IPS-20b (cell line): ENCODE measurements around the gene ZNF764.
"Not testable (repeated sequence)": the region's sequence is repeated elsewhere in the genome, so short reads cannot be mapped to it uniquely, and the experiment has no call there.

Source experiments
- H3K27ac ChIP-seq: one replicate; pipeline ENCODE4 v1.5.1; 2013; ENCODE audit warnings: low read length
- H3K27me3 ChIP-seq: 2 replicates; pipeline ENCODE4 v1.6.1; 2013; ENCODE audit warnings: mild to moderate bottlenecking, low read length, inconsistent platforms; ENCODE audit not compliant: insufficient read depth
- H3K36me3 ChIP-seq: 2 replicates; pipeline ENCODE4 v1.6.1; 2013; ENCODE audit warnings: low read depth, mild to moderate bottlenecking, inconsistent platforms, low read length, moderate library complexity; ENCODE audit not compliant: insufficient read depth
- H3K4me1 ChIP-seq: 2 replicates; pipeline ENCODE4 v1.6.1; 2013; ENCODE audit warnings: mild to moderate bottlenecking, control low read depth, inconsistent platforms, low read length, moderate library complexity; ENCODE audit not compliant: insufficient read depth
- H3K4me3 ChIP-seq: 2 replicates; pipeline ENCODE4 v1.5.1; 2013; ENCODE audit warnings: mild to moderate bottlenecking, low read length, inconsistent platforms
- H3K9ac ChIP-seq: 2 replicates; pipeline ENCODE4 v1.6.1; 2013; ENCODE audit warnings: low read depth, mild to moderate bottlenecking, inconsistent platforms, low read length, moderate library complexity
- H3K9me3 ChIP-seq: 2 replicates; pipeline ENCODE4 v1.6.1; 2013; ENCODE audit warnings: mild to moderate bottlenecking, low read depth, low read length, inconsistent platforms; ENCODE audit not compliant: insufficient read depth

The ZNF764 gene

DNA sequence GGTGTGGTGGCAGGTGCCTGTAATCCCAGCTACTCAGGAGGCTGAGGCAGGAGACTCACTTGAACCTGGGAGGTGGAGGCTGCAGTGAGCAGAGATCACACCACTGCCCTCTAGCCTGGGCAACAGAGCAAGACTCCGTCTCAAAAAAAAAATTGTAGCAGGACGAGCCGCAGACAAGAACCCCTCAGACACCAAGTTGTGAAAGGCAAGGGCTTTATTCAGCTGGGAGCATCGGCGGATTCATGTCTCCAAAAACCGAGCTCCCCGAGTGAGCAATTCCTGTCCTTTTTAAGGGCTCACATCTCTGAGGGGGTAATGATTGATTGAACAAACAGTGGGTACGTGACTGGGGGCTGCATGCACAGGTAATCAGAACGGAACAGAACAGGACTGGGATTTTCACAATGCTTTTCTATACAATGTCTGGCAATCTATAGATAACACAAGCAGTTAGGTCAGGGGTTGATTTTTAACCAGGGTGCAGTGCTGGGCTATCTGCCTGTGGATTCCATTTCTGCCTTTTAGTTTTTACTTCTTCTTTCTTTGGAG, 17.2 kb downstream of the ZNF764 start:
- not testable (repeated sequence) for H3K4me3 ChIP-seq, H3K27me3 ChIP-seq, H3K9me3 ChIP-seq, H3K27ac ChIP-seq, H3K36me3 ChIP-seq
- peak overlapping the region; percentile 66; the same call in 1 of the 2 replicates for H3K9ac ChIP-seq
- H3K4me1 ChIP-seq, result peaks cover 40% of the 10 kb centered on the region

DNA sequence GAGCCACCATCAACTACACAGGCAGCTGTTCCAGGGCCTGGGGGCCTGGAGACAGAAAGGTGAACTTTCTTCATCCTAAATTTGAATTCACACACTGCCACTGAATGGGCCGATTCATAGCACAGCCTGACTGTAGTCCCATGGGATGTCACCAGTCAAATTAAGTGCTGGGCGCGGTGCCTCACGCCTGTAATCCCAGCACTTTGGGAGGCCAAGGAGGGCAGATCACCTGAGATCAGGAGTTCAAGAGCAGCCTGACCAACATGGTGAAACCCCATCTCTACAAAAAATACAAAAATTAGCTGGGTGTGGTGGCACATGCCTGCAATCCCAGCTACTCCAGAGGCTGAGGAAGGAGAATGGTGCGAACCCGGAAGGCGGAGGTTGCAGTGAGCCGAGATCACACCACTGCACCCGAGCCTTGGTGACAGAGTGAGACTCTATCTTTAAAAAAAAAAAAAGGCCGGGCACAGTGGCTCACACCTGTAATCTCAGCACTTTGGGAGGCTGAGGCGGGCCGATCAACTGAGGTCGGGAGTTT, 18.1 kb downstream of the ZNF764 start:
- H3K4me3 ChIP-seq, H3K27ac ChIP-seq, H3K27me3 ChIP-seq, H3K9me3 ChIP-seq, H3K36me3 ChIP-seq: not testable (repeated sequence)
- Histone ChIP-seq H3K4me1 (peaks cover 42% of the 10 kb centered on the region), H3K9ac (0 out of 2 replicates have a peak overlapping the region, but pooled peaks have one; percentile 33)

DNA sequence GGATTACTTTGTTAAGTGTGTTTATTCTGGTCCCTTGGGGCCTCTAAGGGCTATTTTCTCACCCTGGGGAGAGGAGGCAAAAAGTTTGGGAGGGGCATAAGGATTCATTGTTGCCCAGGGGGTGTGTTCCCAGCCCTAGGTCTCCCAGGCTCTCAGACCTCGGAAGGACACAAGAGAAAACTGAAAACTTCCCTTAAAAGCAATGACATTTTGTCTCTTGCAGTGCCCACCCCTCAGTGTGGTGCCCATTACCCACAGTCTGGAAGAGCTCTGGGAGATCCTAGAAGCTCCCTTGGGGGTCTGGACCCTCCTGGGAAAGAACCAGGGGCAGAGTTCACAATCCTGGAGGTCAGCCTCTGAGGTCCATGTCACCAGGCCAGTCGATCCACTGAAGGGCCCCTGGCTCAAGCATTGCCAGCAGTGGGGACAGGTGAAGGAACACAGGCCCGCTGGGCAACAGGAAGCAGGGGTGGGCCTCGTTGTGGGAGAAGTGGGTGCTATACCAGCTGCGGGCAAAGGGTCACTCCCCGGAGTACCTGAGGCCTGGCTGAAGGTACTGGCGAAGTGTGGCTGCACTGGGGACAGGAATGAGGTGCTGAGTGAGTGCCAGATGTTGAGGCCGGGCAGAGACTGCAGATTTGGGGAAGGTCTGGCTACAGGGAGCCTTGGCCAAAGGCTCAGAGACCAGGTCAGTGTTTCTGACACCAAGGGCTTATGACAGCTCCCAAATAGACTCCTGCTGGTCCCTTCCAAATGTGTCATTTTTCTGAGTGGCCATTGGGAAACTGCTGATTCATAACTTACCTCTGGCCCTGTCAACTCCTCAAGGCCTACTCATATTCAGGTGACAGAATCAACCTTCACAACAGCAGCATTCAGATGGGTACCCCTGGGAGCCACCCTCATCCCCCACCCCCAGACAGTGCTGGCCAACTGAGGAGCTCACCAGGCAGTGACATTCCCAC, 18.9 kb downstream of the ZNF764 start:
- Histone ChIP-seq H3K9ac (0 out of 2 replicates have a peak overlapping the region, but pooled peaks have one; percentile 33), H3K27ac (no peak overlapping the region), H3K4me3 (no peak overlapping the region), H3K27me3 (no peaks in the 10 kb centered on the region), H3K4me1 (peaks cover 38% of the 10 kb centered on the region), H3K36me3 (no peaks in the 10 kb centered on the region), H3K9me3 (no peaks in the 10 kb centered on the region)

DNA sequence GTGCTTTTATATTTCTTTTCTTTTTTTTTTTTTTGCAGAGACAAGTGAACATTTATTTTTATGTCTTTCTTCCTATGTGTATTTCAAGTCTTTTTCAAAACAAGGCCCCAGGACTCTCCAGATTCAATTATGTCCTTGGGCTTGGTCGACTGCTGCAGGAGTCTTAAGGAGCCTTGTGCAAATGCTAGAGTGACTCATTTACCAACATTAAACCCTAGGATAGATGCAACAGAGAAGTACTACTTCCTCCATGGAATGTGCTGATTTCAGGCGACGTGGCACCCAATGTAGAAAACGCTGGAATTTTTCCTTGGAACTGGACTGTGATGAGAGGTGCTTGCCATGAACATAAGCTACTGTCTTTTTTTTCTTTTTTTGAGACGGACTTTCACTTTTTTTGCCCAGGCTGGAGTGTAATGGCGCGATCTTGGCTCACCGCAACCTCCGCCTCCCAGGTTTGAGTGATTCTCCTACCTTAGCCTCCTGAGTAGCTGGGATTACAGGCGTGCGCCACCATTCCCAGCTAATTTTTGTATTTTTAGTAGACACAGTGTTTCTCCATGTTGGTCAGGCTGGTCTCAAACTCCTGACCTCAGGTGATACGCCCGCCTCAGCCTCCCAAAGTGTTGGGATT, 21.7 kb downstream of the ZNF764 start:
- H3K4me1 ChIP-seq, result peaks cover 16% of the 10 kb centered on the region
- H3K36me3 ChIP-seq, H3K27me3 ChIP-seq, H3K9me3 ChIP-seq: not testable (repeated sequence)
- peak overlapping the region; percentile 100 for H3K27ac ChIP-seq
- peak overlapping the region; percentile 96; the same call in 1 of the 2 replicates for H3K9ac ChIP-seq
- peak overlapping the region; percentile 81 for H3K4me3 ChIP-seq

DNA sequence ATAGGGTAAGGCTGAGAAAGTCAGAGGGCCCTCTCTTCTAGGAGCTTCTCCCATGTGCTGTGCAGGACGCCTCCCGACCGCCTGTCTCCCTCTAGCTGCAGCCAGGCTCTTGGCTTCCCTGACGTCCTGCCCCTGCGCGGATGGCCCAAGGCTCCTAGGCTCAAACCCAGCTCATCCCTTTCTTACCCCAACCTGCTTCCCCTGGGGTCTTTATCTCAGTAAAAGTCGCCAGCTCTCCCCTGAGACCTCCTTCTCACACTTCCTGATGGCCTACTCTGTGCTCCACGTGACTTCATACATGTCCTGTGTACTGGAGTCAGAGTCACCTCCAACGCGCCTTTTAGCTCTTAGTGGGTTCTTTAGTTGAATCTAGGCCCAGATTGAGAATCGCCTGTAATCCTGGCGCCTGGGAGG, 22.4 kb downstream of the ZNF764 start:
- no peaks in the 10 kb centered on the region for H3K27me3 ChIP-seq
- peaks cover 8% of the 10 kb centered on the region; the same call in 1 of the 2 replicates for H3K36me3 ChIP-seq
- peak overlapping the region; percentile 81 for H3K4me3 ChIP-seq
- H3K4me1 ChIP-seq, result peaks cover 10% of the 10 kb centered on the region; the same call in 1 of the 2 replicates
- H3K9me3 ChIP-seq, result no peaks in the 10 kb centered on the region
- H3K9ac ChIP-seq, result peak overlapping the region; percentile 96
- H3K27ac ChIP-seq, result peak overlapping the region; percentile 100

DNA sequence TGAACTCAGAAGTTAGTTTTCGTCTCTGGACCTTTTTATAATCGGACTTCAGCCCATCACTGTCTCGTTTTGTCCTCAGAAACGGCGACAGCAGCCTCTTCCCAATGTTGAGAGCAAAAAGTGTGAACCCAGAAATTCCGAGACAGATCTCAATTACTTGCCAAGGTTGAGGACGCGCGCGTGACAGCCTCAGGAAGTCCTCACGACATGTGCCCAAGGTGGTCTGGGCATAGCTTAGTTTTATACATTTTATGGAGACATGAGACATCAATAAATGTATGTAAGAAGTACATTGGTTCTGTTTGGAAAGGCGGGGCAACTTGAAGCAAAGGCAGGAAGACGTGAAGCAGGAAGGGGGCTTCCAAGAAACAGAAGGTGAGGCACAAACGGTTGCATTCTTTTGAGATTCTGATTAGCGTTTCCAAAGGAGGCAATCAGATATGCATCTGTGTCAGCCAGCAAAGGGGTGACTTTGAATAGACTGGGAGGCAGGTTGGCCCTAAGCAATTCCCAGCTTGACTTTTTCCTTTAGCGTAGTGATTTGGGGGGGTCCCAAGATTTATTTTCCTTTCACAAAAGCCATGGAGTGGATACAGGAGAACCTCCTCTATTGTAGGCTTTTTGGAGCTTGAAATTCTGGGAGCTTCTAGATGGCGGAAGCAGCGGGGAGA, 22.9 kb downstream of the ZNF764 start:
- peak overlapping the region; percentile 100 for H3K27ac ChIP-seq
- H3K27me3 ChIP-seq, result no peaks in the 10 kb centered on the region
- peaks cover 10% of the 10 kb centered on the region; the same call in 1 of the 2 replicates for H3K4me1 ChIP-seq
- H3K9me3 ChIP-seq, result no peaks in the 10 kb centered on the region
- H3K36me3 ChIP-seq, result peaks cover 10% of the 10 kb centered on the region; the same call in 1 of the 2 replicates
- peak overlapping the region; percentile 96 for H3K9ac ChIP-seq
- peak overlapping the region; percentile 81 for H3K4me3 ChIP-seq

DNA sequence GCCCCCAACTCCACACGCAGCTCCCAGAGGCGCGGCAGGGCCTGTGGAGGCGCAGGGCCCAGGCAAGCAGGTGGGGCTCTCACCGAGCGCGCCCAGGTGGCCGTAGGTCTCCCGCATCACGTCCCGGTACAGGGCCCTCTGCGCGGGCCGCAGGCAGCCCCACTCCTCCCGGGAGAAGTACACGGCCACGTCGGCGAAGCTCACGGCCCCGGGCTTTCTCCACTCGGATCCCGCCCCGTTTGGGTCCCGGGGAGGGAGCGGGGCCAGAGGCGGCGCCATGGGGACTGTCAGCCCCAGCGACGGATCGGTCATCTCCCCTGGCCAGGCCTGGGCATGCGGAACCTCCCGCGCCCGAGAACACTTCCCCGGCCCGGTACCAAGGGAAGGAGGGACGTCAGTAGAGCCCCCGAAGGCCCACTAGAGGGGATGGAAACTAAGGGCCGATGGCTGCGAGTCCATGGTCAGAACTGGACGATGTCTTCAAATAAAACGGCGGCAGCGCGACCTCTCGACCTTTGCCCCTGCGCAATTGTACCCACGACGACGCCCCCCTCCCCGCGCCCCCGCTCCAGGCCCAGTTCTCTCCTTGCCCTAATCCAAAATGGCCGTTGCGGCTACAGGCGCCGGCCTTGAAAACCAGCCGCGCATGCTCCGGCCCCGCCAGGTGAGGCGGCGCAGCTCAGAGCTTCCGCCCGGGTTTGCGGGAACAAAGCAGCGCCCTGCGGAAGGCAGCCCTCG, 23.6 kb downstream of the ZNF764 start, which contains the start of gene ZNF747:
ZNF747 (minus strand) TSS at position 491 of the 738 bp plus-strand sequence; CDS start at position 312, 179 bp downstream.
- Histone ChIP-seq H3K27me3 (no peaks in the 10 kb centered on the region), H3K4me1 (peaks cover 10% of the 10 kb centered on the region; the same call in 1 of the 2 replicates), H3K4me3 (peak within 1 kb of the TSS; percentile 81), H3K9me3 (no peaks in the 10 kb centered on the region), H3K9ac (peak within 1 kb of the TSS; percentile 96), H3K27ac (peak within 1 kb of the TSS; percentile 100), H3K36me3 (peaks cover 10% of the 10 kb centered on the region; the same call in 1 of the 2 replicates)

DNA sequence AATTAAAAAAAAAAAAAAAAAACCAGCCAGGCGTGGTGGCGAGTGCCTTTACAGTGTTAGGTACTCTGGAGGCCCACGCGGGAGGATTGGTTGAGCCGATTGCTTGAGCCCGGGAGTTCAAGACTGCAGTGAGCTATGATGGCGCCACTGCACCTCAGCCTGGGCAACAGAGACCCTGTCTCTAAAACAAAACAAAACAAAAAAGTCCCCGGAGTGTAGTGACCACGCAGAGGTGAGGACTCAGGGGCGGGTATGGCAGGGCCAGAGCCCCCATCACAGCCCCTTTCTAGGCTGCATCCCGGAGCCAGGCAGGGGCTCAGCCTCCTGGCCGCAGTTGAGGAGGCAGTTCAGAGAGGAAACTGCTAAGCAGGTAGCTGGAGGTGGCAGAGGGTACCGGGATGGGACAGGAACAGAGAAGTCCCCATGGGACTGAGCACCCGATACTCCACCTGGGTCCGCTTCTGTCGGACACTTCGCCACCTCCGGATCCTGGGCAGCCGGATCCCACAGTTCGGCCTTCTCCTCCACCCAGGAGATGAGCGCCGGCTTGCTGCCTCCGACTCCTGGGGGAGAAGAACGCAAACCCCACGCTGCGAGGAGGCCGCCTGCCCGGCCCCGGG, 24.3 kb downstream of the ZNF764 start:
- Histone ChIP-seq H3K36me3 (peaks cover 10% of the 10 kb centered on the region; the same call in 1 of the 2 replicates), H3K9me3 (no peaks in the 10 kb centered on the region), H3K9ac (peak overlapping the region; percentile 96), H3K4me3 (peak overlapping the region; percentile 81), H3K27ac (no peak overlapping the region), H3K27me3 (no peaks in the 10 kb centered on the region), H3K4me1 (peaks cover 10% of the 10 kb centered on the region; the same call in 1 of the 2 replicates)

DNA sequence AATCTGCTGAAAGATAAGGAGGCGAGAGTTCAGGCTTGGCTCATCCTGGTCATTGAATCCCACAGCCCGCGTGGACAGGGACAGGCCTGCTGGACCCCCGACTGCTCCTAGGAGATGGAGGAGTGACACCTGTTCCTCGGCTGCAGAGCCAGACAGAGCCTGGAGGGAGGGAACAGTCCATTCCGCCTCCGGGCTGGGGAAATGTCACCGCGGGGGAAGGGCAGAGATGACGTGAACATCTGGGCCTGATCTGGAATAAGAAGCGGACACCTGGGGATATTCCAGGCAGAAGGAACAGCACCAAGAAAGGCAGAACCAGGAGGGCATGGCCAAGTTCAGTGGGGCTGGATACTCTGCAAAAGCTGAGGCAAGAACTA, 25.0 kb downstream of the ZNF764 start:
- Histone ChIP-seq H3K4me3 (no peak overlapping the region), H3K9me3 (no peaks in the 10 kb centered on the region), H3K27ac (no peak overlapping the region), H3K27me3 (no peaks in the 10 kb centered on the region), H3K4me1 (peaks cover 10% of the 10 kb centered on the region; the same call in 1 of the 2 replicates), H3K36me3 (peaks cover 10% of the 10 kb centered on the region; the same call in 1 of the 2 replicates), H3K9ac (no peak overlapping the region)
